ENCODE data around the gene CLDN4.

GRCh38 chr7:73823873-73824592, 6.8 kb upstream of the CLDN4 start:
- TF ChIP-seq, protein P1, sequence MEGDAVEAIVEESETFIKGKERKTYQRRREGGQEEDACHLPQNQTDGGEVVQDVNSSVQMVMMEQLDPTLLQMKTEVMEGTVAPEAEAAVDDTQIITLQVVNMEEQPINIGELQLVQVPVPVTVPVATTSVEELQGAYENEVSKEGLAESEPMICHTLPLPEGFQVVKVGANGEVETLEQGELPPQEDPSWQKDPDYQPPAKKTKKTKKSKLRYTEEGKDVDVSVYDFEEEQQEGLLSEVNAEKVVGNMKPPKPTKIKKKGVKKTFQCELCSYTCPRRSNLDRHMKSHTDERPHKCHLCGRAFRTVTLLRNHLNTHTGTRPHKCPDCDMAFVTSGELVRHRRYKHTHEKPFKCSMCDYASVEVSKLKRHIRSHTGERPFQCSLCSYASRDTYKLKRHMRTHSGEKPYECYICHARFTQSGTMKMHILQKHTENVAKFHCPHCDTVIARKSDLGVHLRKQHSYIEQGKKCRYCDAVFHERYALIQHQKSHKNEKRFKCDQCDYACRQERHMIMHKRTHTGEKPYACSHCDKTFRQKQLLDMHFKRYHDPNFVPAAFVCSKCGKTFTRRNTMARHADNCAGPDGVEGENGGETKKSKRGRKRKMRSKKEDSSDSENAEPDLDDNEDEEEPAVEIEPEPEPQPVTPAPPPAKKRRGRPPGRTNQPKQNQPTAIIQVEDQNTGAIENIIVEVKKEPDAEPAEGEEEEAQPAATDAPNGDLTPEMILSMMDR (IDR thresholded peaks at IDR 0.05 in 2 of 3, conservative IDR thresholded peaks at IDR 0.05 in 1 of 3; ENCODE audit: insufficient read depth in 2 of 3, low read depth in 1 of 3, low read length in 3 of 3) = no peak
- TF ChIP-seq MLLT1 (IDR thresholded peaks at IDR 0.05) = no peak
- TF ChIP-seq CTBP1 (IDR thresholded peaks at IDR 0.05; ENCODE audit: borderline replicate concordance) = no peak
- TF ChIP-seq EGR1 (conservative IDR thresholded peaks at IDR 0.05) = no peak
- no peak for TF ChIP-seq FOXK2 (conservative IDR thresholded peaks at IDR 0.05 in 1 of 2, IDR thresholded peaks at IDR 0.05 in 1 of 2; ENCODE audit: low read depth in 2 of 2)
- TF ChIP-seq ETV5 (CRISPR knock-in tag; IDR thresholded peaks at IDR 0.05; ENCODE audit: low read depth) = no peak
- no peak for TF ChIP-seq POLR2H (tag; IDR thresholded peaks at IDR 0.05; ENCODE audit: low read depth)
- no peak for TF ChIP-seq MAFG (tag; conservative IDR thresholded peaks at IDR 0.05)
- no peak for TF ChIP-seq POLR2AphosphoS5 (IDR thresholded peaks at IDR 0.05; ENCODE audit: control insufficient read depth, insufficient read depth, low read depth, low read length)
- TF ChIP-seq TCF7L2 (IDR thresholded peaks at IDR 0.05; ENCODE audit: low read depth, low read length) = no peak

Data from K562 (cell line).